Nasal cavity respiratory epithelium epithelial cell of viscerocranial mucosa (primary cell): ENCODE results near the gene CAMP. TPM values are rescaled to one million over a fixed set of nuclear protein-coding genes. Genes with fewer than 3 reads are reported as not detected.

ENCODE experiments used
- total RNA-seq: library from RNA; depleted of rRNA; stranded (reverse); fragments of >200 nt; gene quantifications from 2 replicates; pipeline ENCODE4 v1.2.3, GENCODE V29; 2014

The CAMP gene, protein sequence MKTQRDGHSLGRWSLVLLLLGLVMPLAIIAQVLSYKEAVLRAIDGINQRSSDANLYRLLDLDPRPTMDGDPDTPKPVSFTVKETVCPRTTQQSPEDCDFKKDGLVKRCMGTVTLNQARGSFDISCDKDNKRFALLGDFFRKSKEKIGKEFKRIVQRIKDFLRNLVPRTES
- total RNA-seq: 1.2 and 3.1 TPM in 2 replicates

DNA sequence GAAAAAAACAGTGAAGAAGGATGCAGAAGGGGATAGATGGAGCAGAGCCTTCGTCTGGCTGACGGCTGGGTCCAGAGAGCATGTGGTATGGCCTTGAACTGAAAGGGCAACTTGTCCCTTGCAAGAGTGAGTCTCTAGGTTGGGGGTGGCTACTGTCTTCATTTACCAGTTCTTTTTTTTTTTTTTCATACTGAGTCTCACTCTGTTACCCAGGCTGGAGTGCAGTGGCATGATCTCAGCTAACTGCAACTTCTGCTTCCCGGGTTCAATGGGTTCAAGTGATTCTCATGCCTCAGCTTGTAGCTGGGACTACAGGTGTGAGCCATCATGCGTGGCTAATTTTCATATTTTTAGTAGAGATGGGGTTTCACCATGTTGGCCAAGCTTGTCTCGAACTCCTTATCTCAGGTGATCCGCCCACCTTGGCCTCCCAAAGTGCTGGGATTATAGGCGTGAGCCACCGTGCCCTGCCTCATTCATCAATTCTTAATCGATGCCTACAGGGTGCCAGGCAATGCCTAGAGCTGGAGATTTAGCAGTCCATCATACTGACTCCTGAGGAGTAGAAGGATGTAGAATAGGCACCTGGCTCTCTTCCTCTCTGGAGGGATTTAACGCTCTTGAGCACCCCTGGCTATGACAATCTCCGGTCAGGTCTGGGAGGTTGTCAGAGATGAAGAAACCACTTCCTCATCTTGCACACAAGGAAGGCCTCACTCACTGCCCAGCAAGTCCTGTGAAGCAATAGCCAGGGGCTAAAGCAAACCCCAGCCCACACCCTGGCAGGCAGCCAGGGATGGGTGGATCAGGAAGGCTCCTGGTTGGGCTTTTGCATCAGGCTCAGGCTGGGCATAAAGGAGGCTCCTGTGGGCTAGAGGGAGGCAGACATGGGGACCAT lies at the start of gene CAMP:
Gene CAMP, plus strand, starts transcription at position 880 of the 898 bp plus-strand sequence. Its CDS starts 17 bp downstream, at position 897.

DNA sequence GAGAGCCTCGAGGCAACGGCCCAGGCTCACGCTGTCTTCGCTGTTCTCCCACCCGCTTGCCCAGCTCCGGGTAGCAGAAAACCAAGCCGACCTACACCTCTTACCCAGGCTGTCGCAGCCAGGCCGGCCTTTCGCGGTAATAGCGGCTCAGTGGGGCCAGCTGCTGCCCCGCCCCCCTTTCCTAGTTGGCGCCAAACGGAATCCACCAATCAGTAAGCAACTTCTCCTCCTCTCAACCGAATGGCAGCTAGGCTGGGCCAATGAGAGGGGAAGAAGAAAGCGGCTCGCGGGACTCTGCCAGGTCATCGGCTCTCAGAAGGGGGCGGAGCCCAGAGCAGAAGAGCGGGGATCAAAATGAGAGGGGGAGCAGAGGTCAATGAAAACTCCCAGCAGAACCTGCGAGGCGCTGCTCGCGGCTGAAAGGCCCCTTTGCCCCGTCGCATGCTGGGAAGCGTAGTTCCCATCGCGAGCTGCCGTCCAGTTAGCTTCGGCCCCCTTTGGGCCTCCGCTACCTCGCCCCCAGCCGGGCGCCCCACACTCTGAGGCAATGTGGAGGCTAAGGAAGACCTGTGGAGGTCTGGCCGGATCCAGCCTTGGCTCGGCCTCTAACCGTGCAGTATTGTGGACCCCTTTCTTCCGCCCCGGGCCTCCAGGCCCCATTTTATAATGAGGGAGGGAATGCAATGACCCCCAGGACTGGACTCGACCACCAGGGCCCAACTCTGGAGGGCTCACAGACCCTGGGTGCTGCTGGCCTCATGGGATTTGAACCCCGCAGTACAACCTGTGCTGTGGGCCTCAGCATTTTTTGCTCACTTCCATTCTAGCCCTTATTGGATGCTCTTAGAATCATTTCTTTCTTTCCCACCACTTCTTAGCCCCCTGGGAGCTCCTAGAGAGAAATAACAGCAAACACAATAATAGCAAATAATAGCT lies 34.8 kb upstream of the CAMP start, which contains the start of gene CDC25A:
Gene CDC25A, minus strand, starts transcription at position 152 of the 936 bp plus-strand sequence. CDS start 470 bp downstream, outside the sequence.

Other genes starting within 250 kb of the CAMP start
- 57.1 and 160 TPM in 2 replicates for gene MAP4, start 207.1 kb upstream of the CAMP start, total RNA-seq
- gene CDC25A, start 35.1 kb upstream of the CAMP start, total RNA-seq: 3.0 and 8.2 TPM in 2 replicates
- 2.7 and 6.8 TPM in 2 replicates for gene ZNF589, start 17.6 kb downstream of the CAMP start, total RNA-seq
- gene NME6, start 77.9 kb downstream of the CAMP start, total RNA-seq: 27.0 and 33.9 TPM in 2 replicates
- gene SPINK8, start 110.2 kb downstream of the CAMP start, total RNA-seq: not detected in 2 replicates
- not detected in 2 replicates for gene FBXW12, start 148.7 kb downstream of the CAMP start, total RNA-seq
- gene PLXNB1, start 206.6 kb downstream of the CAMP start, total RNA-seq: 49.9 and 257 TPM in 2 replicates
- 44.0 and 70.4 TPM in 2 replicates for gene CCDC51, start 216.6 kb downstream of the CAMP start, total RNA-seq
- 224 and 359 TPM in 2 replicates for gene TMA7, start 216.8 kb downstream of the CAMP start, total RNA-seq
- gene ATRIP, start 223.2 kb downstream of the CAMP start, total RNA-seq: 5.1 and 5.4 TPM in 2 replicates